Suprapubic skin (tissue), 4 donors: ENCODE results near the gene CDK15. TPM values are rescaled to one million over a fixed set of nuclear protein-coding genes. Genes with fewer than 3 reads are reported as not detected.

Experiments used
- DNase-seq, 2 donors: peaks; one replicate each; pipeline ENCODE4 v3.0.0-alpha.2; 2019; ENCODE audit warnings: low spot score in 2 of 2
- H3K27ac ChIP-seq: fragments of 200-600 bp; sonication (generic); one replicate; pipeline ENCODE4 v1.5.1; 2019
- H3K27me3 ChIP-seq: fragments of 200-600 bp; sonication (generic); one replicate; pipeline ENCODE4 v1.5.1; 2019
- H3K36me3 ChIP-seq: fragments of 200-600 bp; sonication (generic); one replicate; pipeline ENCODE4 v1.5.1; 2019
- H3K4me1 ChIP-seq: fragments of 200-600 bp; sonication (generic); one replicate; pipeline ENCODE4 v1.5.1; 2019
- H3K4me3 ChIP-seq: fragments of 200-600 bp; sonication (generic); one replicate; pipeline ENCODE4 v1.5.1; 2019; ENCODE audit warnings: mild to moderate bottlenecking
- H3K9me3 ChIP-seq: fragments of 200-600 bp; sonication (generic); one replicate; pipeline ENCODE4 v1.5.1; 2019
- EP300 ChIP-seq: sonication (generic); formaldehyde crosslinking; IDR thresholded peaks from one replicate; pipeline ENCODE4 v1.6.1; 2017; ENCODE audit warnings: antibody characterized with exemption
- POLR2A ChIP-seq, 2 donors: fragments of 450-650 bp; IDR thresholded peaks; one replicate each; pipeline ENCODE4 v1.6.1; 2017; ENCODE audit warnings: antibody characterized with exemption in 2 of 2, mild to moderate bottlenecking in 2 of 2, moderate library complexity in 2 of 2
- POLR2AphosphoS5 ChIP-seq, 3 donors: sonication (generic); formaldehyde crosslinking; IDR thresholded peaks; one replicate each; pipeline ENCODE4 v1.6.1; 2017; ENCODE audit warnings: antibody characterized with exemption in 3 of 3
- WGBS: methylation state at CpG from one replicate; pipeline ENCODE4 v1.1.5; 2018; 5-methylcytosine and 5-hydroxymethylcytosine counted together
- total RNA-seq, 4 donors: library from RNA; depleted of rRNA; stranded (reverse); fragments of >200 nt; gene quantifications; one replicate each; pipeline ENCODE4 v1.1.0, GENCODE V29; 2016
- TF ChIP-seq, protein P1 (sequence below), 2 donors: fragments of 200-600 bp in 1 of 2; fragments of 450-650 bp in 1 of 2; sonication (generic) in 1 of 2; IDR thresholded peaks; one replicate each; pipeline ENCODE4 v1.5.1; 2016 to 2019; ENCODE audit warnings: antibody characterized with exemption in 2 of 2, mild to moderate bottlenecking in 1 of 2, moderate library complexity in 1 of 2

CDK15 gene
- total RNA-seq, 4 donors from 2014 or later, result 0.13 to 0.97 (median 0.66) TPM

DNA sequence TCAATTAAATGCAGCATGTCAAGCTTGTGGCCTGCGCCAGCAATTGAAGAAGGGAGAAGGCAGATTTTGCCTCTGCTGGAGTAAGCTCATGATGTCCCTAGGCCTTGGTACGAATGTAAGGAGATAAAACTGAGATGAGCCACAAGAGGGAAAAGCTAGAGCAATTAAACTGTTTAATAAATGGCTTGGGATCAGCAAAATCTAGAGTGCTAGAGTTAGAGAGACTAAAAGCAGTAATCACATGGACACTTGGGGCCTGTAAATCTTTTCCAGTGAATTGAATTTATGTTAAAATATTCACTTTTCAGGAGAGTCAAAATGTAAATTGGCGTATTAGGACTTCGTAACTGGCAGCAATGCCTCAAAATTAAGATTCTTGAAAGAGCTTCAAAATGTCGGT is 86.2 kb downstream of the CDK15 start:
- H3K27ac ChIP-seq, result no peak overlapping the region
- 87% methylated on average over 5 of the region's 5 CpGs for WGBS
- H3K4me3 ChIP-seq, result no peak overlapping the region
- peaks cover 29% of the 10 kb centered on the region for H3K4me1 ChIP-seq
- no peak for TF ChIP-seq POLR2A (IDR thresholded peaks at IDR 0.05)
- no peak for TF ChIP-seq EP300
- TF ChIP-seq, protein P1, sequence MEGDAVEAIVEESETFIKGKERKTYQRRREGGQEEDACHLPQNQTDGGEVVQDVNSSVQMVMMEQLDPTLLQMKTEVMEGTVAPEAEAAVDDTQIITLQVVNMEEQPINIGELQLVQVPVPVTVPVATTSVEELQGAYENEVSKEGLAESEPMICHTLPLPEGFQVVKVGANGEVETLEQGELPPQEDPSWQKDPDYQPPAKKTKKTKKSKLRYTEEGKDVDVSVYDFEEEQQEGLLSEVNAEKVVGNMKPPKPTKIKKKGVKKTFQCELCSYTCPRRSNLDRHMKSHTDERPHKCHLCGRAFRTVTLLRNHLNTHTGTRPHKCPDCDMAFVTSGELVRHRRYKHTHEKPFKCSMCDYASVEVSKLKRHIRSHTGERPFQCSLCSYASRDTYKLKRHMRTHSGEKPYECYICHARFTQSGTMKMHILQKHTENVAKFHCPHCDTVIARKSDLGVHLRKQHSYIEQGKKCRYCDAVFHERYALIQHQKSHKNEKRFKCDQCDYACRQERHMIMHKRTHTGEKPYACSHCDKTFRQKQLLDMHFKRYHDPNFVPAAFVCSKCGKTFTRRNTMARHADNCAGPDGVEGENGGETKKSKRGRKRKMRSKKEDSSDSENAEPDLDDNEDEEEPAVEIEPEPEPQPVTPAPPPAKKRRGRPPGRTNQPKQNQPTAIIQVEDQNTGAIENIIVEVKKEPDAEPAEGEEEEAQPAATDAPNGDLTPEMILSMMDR (IDR thresholded peaks at IDR 0.05), result no peak
- TF ChIP-seq POLR2AphosphoS5 (IDR thresholded peaks at IDR 0.05), result no peak
- H3K9me3 ChIP-seq, result no peaks in the 10 kb centered on the region
- no peaks in the 10 kb centered on the region for H3K27me3 ChIP-seq
- no peak for DNase-seq
- no peaks in the 10 kb centered on the region for H3K36me3 ChIP-seq

GRCh38 chr2:201900362-201900761 is 94.0 kb downstream of the CDK15 start:
- no peak overlapping the region for H3K4me3 ChIP-seq
- H3K27me3 ChIP-seq, result no peaks in the 10 kb centered on the region
- TF ChIP-seq, protein P1 (IDR thresholded peaks at IDR 0.05), result no peak
- TF ChIP-seq POLR2AphosphoS5 (IDR thresholded peaks at IDR 0.05) (no peak), POLR2A (IDR thresholded peaks at IDR 0.05) (no peak), EP300 (no peak)
- H3K36me3 ChIP-seq, result no peaks in the 10 kb centered on the region
- WGBS, result 56% methylated on average over 2 of the region's 2 CpGs
- no peak overlapping the region for H3K27ac ChIP-seq
- H3K4me1 ChIP-seq, result no peaks in the 10 kb centered on the region
- DNase-seq, result no peak
- no peaks in the 10 kb centered on the region for H3K9me3 ChIP-seq

GRCh38 chr2:201901786-201902185 is 95.4 kb downstream of the CDK15 start:
- peaks cover 3% of the 10 kb centered on the region for H3K27me3 ChIP-seq
- no peaks in the 10 kb centered on the region for H3K4me1 ChIP-seq
- H3K27ac ChIP-seq, result no peak overlapping the region
- TF ChIP-seq EP300, result no peak
- TF ChIP-seq POLR2A (IDR thresholded peaks at IDR 0.05), result no peak
- H3K36me3 ChIP-seq, result no peaks in the 10 kb centered on the region
- H3K4me3 ChIP-seq, result no peak overlapping the region
- DNase-seq, result no peak
- no peaks in the 10 kb centered on the region for H3K9me3 ChIP-seq
- 76% methylated on average over 8 of the region's 8 CpGs for WGBS

DNA sequence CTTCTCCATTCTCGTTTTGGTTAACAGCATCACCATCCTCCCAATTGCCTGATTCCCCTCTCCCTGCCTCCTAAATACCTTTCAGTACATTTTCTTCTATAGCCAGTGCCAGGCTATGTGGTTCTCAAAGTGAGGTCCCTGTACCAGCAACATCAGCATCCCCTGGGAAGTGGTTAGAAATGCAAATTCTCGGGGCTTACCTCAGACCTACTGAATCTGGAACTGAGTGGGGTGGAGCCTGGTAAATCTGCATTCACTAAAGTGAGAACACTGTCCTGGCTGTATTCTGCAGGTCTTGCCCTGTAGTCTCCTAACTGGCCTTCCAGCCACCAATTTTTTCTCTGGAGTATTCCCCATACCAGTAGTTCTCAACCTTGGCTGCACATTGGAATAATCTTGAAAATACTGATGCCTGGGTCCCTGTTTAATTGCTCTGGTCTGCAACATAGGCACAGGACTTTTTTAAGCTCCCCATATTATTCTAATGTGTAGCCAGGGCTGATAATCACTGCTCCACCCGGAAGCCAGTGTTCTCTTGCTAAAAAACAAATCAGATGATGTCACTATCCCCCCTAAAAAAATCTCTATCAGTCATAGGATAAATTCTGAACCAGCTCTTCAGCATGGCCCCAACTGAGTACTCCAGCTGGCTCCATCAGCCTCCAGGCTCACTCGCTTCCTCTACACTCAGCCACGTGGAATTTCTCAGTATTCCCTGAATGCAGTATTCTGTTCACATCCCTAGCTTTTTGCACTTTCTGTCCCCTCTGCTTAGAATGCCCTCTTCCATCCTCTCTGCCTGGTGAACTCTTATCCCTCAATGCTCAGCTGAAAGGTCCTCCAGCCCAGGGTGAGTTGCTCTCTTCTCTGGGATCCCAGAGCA is 98.4 kb downstream of the CDK15 start:
- WGBS, result 51% methylated on average over 5 of the region's 5 CpGs
- no peak overlapping the region for H3K27ac ChIP-seq

GRCh38 chr2:201906777-201907562 is 100.6 kb downstream of the CDK15 start:
- H3K27ac ChIP-seq, result no peak overlapping the region
- H3K9me3 ChIP-seq, result no peaks in the 10 kb centered on the region
- DNase-seq, result no peak
- H3K36me3 ChIP-seq, result no peaks in the 10 kb centered on the region
- no peak overlapping the region for H3K4me3 ChIP-seq
- no peak for TF ChIP-seq POLR2A (IDR thresholded peaks at IDR 0.05)
- no peak for TF ChIP-seq POLR2AphosphoS5 (IDR thresholded peaks at IDR 0.05)
- TF ChIP-seq EP300, result no peak
- TF ChIP-seq, protein P1 (IDR thresholded peaks at IDR 0.05), result no peak
- 74% methylated on average over 10 of the region's 10 CpGs for WGBS
- H3K27me3 ChIP-seq, result peaks cover 3% of the 10 kb centered on the region
- H3K4me1 ChIP-seq, result peaks cover 4% of the 10 kb centered on the region

More for the DNA sequence above, 98.4 kb downstream of the CDK15 start:
- no peak overlapping the region for H3K4me3 ChIP-seq
- H3K27me3 ChIP-seq, result peaks cover 3% of the 10 kb centered on the region
- no peak for DNase-seq
- H3K4me1 ChIP-seq, result peaks cover 4% of the 10 kb centered on the region
- H3K36me3 ChIP-seq, result no peaks in the 10 kb centered on the region
- TF ChIP-seq EP300 (no peak), POLR2AphosphoS5 (IDR thresholded peaks at IDR 0.05) (no peak)
- no peaks in the 10 kb centered on the region for H3K9me3 ChIP-seq

DNA sequence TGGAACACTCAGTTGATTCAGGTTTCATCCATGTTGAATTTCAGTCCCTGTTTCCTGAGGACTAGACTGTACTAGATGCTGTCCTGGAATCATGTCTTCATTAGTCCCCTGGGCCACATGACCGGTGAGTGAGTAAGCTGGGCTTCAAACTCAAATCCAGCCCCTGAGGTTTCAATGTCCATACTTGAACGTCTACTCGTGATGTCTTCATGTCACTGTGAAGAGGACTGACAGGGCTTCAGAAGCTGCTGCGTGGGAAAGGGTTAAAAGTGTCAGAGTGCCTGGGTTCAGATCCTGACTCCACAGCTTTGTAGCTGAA is 101.2 kb downstream of the CDK15 start:
- no peak overlapping the region for H3K4me3 ChIP-seq
- H3K9me3 ChIP-seq, result no peaks in the 10 kb centered on the region
- DNase-seq, result no peak
- H3K27me3 ChIP-seq, result peaks cover 3% of the 10 kb centered on the region
- no peak for TF ChIP-seq POLR2A (IDR thresholded peaks at IDR 0.05)
- no peak for TF ChIP-seq POLR2AphosphoS5 (IDR thresholded peaks at IDR 0.05)
- no peak for TF ChIP-seq EP300
- TF ChIP-seq, protein P1 (IDR thresholded peaks at IDR 0.05), result no peak
- 82% methylated on average over 4 of the region's 4 CpGs for WGBS
- H3K4me1 ChIP-seq, result peaks cover 4% of the 10 kb centered on the region
- H3K36me3 ChIP-seq, result no peaks in the 10 kb centered on the region
- no peak overlapping the region for H3K27ac ChIP-seq
